Panc1 (cell line): ENCODE measurements around the gene EID2B. TPM values are rescaled to one million over a fixed set of nuclear protein-coding genes. Genes with fewer than 3 reads are reported as not detected.

Experiments used
- ATAC-seq: fragments of 200-7000 bp; cut with Tn5 transposase; 2 replicates; pipeline ENCODE4 v1.9.1; 2020; ENCODE audit warnings: mild to moderate bottlenecking, moderate library complexity
- BruUV-seq: library from RNA; stranded (reverse); fragments of 400-500 nt; replicated peaks from 2 replicates; lab custom pipeline; 2021; lab: Mats Ljungman, UMichigan
- CTCF ChIA-PET: fragments of 300-600 bp; sonication (Branson Sonifier 250); formaldehyde crosslinking; loops from one replicate; lab custom pipeline; 2022; ENCODE audit warnings: antibody characterized with exemption; lab: Charles Lee
- POLR2A ChIA-PET: fragments of 300-600 bp; sonication (Branson Sonifier 250); formaldehyde crosslinking; loops from one replicate; lab custom pipeline; 2022; ENCODE audit warnings: antibody characterized with exemption; lab: Charles Lee
- DNase-seq: peaks from one replicate; pipeline ENCODE4 v3.0.0-alpha.2; 2010; ENCODE audit warnings: low read depth, low spot score
- H3K27ac ChIP-seq: 2 replicates; pipeline ENCODE4 v1.5.1; 2011; ENCODE audit warnings: mild to moderate bottlenecking, low read length, inconsistent platforms
- H3K27me3 ChIP-seq: fragments of 200-500 bp; sonication (Bioruptor generic); 2 replicates; pipeline ENCODE4 v1.6.0; 2014; ENCODE audit warnings: low read length, inconsistent platforms; ENCODE audit not compliant: control insufficient read depth, insufficient read depth
- H3K36me3 ChIP-seq: fragments of 200-500 bp; sonication (Bioruptor generic); 2 replicates; pipeline ENCODE4 v1.5.1; 2014; ENCODE audit warnings: inconsistent platforms, mild to moderate bottlenecking, low read length, moderate library complexity; ENCODE audit not compliant: control insufficient read depth, insufficient read depth
- H3K4me1 ChIP-seq: 2 replicates; pipeline ENCODE4 v1.5.1; 2011; ENCODE audit warnings: inconsistent platforms, mild to moderate bottlenecking, low read length, moderate library complexity; ENCODE audit not compliant: control insufficient read depth, insufficient read depth
- H3K4me3 ChIP-seq, 2 experiments: 2 replicates each; pipeline ENCODE4 v1.5.1; 2011 to 2012; ENCODE audit warnings: low read depth in 2 of 2, low read length in 2 of 2, mild to moderate bottlenecking in 2 of 2, inconsistent platforms in 1 of 2, moderate library complexity in 1 of 2
- H3K9me3 ChIP-seq: fragments of 200-500 bp; sonication (Bioruptor generic); 2 replicates; pipeline ENCODE4 v1.5.1; 2014; ENCODE audit warnings: low read depth, mild to moderate bottlenecking, inconsistent platforms, low read length, moderate library complexity; ENCODE audit not compliant: control insufficient read depth, insufficient read depth
- CTCF ChIP-seq: fragments of 450-650 bp; IDR thresholded peaks from 2 replicates; pipeline ENCODE4 v1.5.1; 2017; ENCODE audit warnings: mild to moderate bottlenecking
- POLR2AphosphoS5 ChIP-seq: IDR thresholded peaks from 2 replicates; pipeline ENCODE4 v1.6.1; 2012; ENCODE audit warnings: mild to moderate bottlenecking, low read depth, low read length, moderate library complexity
- SIN3A ChIP-seq: IDR thresholded peaks from 2 replicates; pipeline ENCODE4 v1.6.1; 2012; ENCODE audit warnings: low read depth, mild to moderate bottlenecking, low read length, moderate library complexity, borderline replicate concordance; ENCODE audit not compliant: insufficient read depth
- TCF7L2 ChIP-seq: IDR thresholded peaks from 2 replicates; pipeline ENCODE4 v1.6.1; 2011; ENCODE audit warnings: mild to moderate bottlenecking, low read depth, low read length, inconsistent platforms
- in situ Hi-C: cut with HindIII; loops from 2 replicates; pipeline ENCODE4 v1.10.0; 2016; ENCODE audit warnings: low sequenced_read_pairs, low pct_unique_long_range_greater_than_20kb
- intact Hi-C: fragments of 100-400 bp; cut with micrococcal nuclease; formaldehyde crosslinking; loops from one replicate; pipeline ENCODE4 v1.10.0; 2022; ENCODE audit not compliant: unreplicated experiment
- total RNA-seq: library from RNA; stranded (reverse); gene quantifications from one replicate; pipeline ENCODE4 v1.2.1, GENCODE V29; 2021; ENCODE audit not compliant: unreplicated experiment
- TF ChIP-seq, protein P1 (sequence below), 2 experiments: IDR thresholded peaks; 2 replicates each; pipeline ENCODE4 v1.6.1; 2011 to 2012; ENCODE audit warnings: low read depth in 2 of 2, control low read depth in 1 of 2, low read length in 1 of 2, mild to moderate bottlenecking in 1 of 2, moderate library complexity in 1 of 2; ENCODE audit not compliant: insufficient read depth in 1 of 2

EID2B gene
- total RNA-seq, 1 experiment from 2014 or later = 37.7 TPM

- no peak overlapping the region for H3K27ac ChIP-seq
- in situ Hi-C loops = no loop called here
- POLR2A ChIA-PET = no interaction called here
These were observed 17.5 kb upstream of the EID2B start for GRCh38 chr19:39550197-39550596.

GRCh38 chr19:39546599-39546998, 13.9 kb upstream of the EID2B start:
- ChIA-PET POLR2A (interaction anchor here (0.6 to 3.5 kb wide), 4 partner anchors 31 to 131 kb away, joined by 3 to 24 read pairs (median 4); partner anchors contain the start of gene RPS16), CTCF (interaction anchor here (0.5 to 17.8 kb wide), 20 partner anchors 9 to 246 kb away, joined by 3 to 508 read pairs (median 6); partner anchors contain the start of genes DLL3 and RPS16)
- Histone ChIP-seq H3K27me3 (peaks cover 20% of the 10 kb centered on the region), H3K27ac (no peak overlapping the region), H3K4me3 (no peak overlapping the region), H3K9me3 (no peaks in the 10 kb centered on the region), H3K36me3 (no peaks in the 10 kb centered on the region), H3K4me1 (peaks cover 6% of the 10 kb centered on the region)
- no TSS peak for BruUV-seq
- ATAC-seq (no peak; the same call in 1 of the 2 replicates), DNase-seq (no peak)
- no peak for TF ChIP-seq SIN3A
- in situ Hi-C loops (loop anchor here (5.0 to 10.0 kb wide), 3 partner anchors 126 to 318 kb away; no protein-coding TSS in a partner anchor), intact Hi-C loops (no loop called here)

More at GRCh38 chr19:39550197-39550596, 17.5 kb upstream of the EID2B start:
- intact Hi-C loops = loop anchor here (2.0 to 5.0 kb wide), 2 partner anchors 219 to 292 kb away; no protein-coding TSS in a partner anchor
- no TSS peak for BruUV-seq
- no peak for ATAC-seq
- no peaks in the 10 kb centered on the region for H3K9me3 ChIP-seq
- CTCF ChIA-PET = interaction anchor here (0.9 to 17.8 kb wide), 8 partner anchors 11 to 218 kb away, joined by 3 to 508 read pairs (median 22); partner anchors contain the start of gene RPS16
- H3K27me3 ChIP-seq = peaks cover 32% of the 10 kb centered on the region
- DNase-seq = no peak
- no peak overlapping the region for H3K4me3 ChIP-seq
- no peaks in the 10 kb centered on the region for H3K36me3 ChIP-seq
- no peaks in the 10 kb centered on the region for H3K4me1 ChIP-seq
- no peak for TF ChIP-seq SIN3A
- TF ChIP-seq, protein P1, sequence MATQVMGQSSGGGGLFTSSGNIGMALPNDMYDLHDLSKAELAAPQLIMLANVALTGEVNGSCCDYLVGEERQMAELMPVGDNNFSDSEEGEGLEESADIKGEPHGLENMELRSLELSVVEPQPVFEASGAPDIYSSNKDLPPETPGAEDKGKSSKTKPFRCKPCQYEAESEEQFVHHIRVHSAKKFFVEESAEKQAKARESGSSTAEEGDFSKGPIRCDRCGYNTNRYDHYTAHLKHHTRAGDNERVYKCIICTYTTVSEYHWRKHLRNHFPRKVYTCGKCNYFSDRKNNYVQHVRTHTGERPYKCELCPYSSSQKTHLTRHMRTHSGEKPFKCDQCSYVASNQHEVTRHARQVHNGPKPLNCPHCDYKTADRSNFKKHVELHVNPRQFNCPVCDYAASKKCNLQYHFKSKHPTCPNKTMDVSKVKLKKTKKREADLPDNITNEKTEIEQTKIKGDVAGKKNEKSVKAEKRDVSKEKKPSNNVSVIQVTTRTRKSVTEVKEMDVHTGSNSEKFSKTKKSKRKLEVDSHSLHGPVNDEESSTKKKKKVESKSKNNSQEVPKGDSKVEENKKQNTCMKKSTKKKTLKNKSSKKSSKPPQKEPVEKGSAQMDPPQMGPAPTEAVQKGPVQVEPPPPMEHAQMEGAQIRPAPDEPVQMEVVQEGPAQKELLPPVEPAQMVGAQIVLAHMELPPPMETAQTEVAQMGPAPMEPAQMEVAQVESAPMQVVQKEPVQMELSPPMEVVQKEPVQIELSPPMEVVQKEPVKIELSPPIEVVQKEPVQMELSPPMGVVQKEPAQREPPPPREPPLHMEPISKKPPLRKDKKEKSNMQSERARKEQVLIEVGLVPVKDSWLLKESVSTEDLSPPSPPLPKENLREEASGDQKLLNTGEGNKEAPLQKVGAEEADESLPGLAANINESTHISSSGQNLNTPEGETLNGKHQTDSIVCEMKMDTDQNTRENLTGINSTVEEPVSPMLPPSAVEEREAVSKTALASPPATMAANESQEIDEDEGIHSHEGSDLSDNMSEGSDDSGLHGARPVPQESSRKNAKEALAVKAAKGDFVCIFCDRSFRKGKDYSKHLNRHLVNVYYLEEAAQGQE (IDR thresholded peaks at IDR 0.05; ENCODE audit: insufficient read depth in 1 of 2, low read depth in 2 of 2, low read length in 1 of 2) = no peak
- TF ChIP-seq TCF7L2 = no peak
- TF ChIP-seq POLR2AphosphoS5 = no peak
- TF ChIP-seq CTCF = no peak

GRCh38 chr19:39544911-39545310, 12.3 kb upstream of the EID2B start:
- ChIA-PET CTCF (interaction anchor here (0.6 to 17.8 kb wide), 13 partner anchors 8 to 463 kb away, joined by 3 to 508 read pairs (median 4); partner anchors contain the start of genes RPS16 and SUPT5H), POLR2A (interaction anchor here (0.6 to 3.5 kb wide), 5 partner anchors 96 to 885 kb away, joined by 3 to 24 read pairs (median 4); partner anchors contain the start of gene RPS16)
- DNase-seq = no peak
- no peak for ATAC-seq
- BruUV-seq = no TSS peak
- Histone ChIP-seq H3K36me3 (no peaks in the 10 kb centered on the region), H3K9me3 (no peaks in the 10 kb centered on the region), H3K4me1 (peaks cover 15% of the 10 kb centered on the region), H3K27me3 (peaks cover 24% of the 10 kb centered on the region), H3K27ac (no peak overlapping the region), H3K4me3 (no peak overlapping the region)
- in situ Hi-C loops (loop anchor here (5.0 to 10.0 kb wide), 4 partner anchors 43 to 320 kb away; no protein-coding TSS in a partner anchor), intact Hi-C loops (loop anchor here (5.0 kb wide), 1 partner anchor 287 kb away; the partner anchor contains the start of gene DYRK1B)
- TF ChIP-seq POLR2AphosphoS5 (no peak), SIN3A (no peak), CTCF (no peak), TCF7L2 (no peak)
- TF ChIP-seq, protein P1 (IDR thresholded peaks at IDR 0.05; ENCODE audit: insufficient read depth in 1 of 2, low read depth in 2 of 2, low read length in 1 of 2) = no peak
